Activated CD8-positive, alpha-beta memory T cell treated with anti-CD3 and anti-CD28 coated beads, Interleukin-2, amount 50 U/mL, for 48 hours (primary cell): ENCODE data around the gene XKRX.

Experiments
- DNase-seq: peaks from one replicate; pipeline ENCODE4 v3.0.0-alpha.2; 2020

The XKRX gene

GRCh38 chrX:100883654-100884053 lies 45.1 kb downstream of the XKRX start:
- DNase-seq = no peak

- DNase-seq = no peak
Measured at GRCh38 chrX:100880368-100880767, 48.3 kb downstream of the XKRX start.

GRCh38 chrX:100874325-100874724 lies 54.4 kb downstream of the XKRX start, which contains the start of gene NOX1:
NOX1 (minus strand) TSS chrX:100874359; CDS start chrX:100874139, 220 bp downstream.
- DNase-seq = no peak

GRCh38 chrX:100871594-100872560 lies 56.8 kb downstream of the XKRX start:
- DNase-seq = no peak

GRCh38 chrX:100870527-100870926 lies 58.2 kb downstream of the XKRX start:
- DNase-seq = no peak

- DNase-seq = no peak
Measured at GRCh38 chrX:100868273-100868672, 60.4 kb downstream of the XKRX start.

GRCh38 chrX:100864657-100865391 lies 63.9 kb downstream of the XKRX start:
- no peak for DNase-seq
